ENCODE measurements around the gene CENPH. TPM values are rescaled to one million over a fixed set of nuclear protein-coding genes. Genes with fewer than 3 reads are reported as not detected.
A peak's percentile ranks its signal among the peaks of the same experiment; 100 is the strongest.
"Not testable (repeated sequence)": the region's sequence is repeated elsewhere in the genome, so short reads cannot be mapped to it uniquely, and the experiment has no call there.

Gene CENPH
- total and polyA plus RNA-seq, 8 donors, result 4.1 to 30.9 (median 19.4) TPM

DNA sequence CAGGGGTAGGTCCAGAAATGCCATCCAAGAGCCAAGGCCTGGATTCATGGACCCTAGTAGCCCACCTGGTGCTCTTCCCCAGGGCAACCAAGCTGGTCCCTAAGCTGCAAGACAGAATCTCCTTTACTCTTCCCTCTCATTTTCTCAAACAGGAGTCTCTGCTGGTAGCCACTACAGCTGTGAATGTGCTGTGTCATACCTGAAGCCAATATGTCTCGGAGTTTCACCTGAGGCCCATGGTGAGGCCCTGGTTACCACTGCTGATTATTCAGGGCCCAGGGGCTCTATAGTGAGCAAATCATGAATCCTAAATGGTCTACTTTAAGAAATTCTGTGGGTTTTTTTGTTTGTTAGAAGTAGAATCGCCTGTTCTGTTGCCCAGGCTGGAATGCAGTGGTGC lies 61.2 kb downstream of the CENPH start:
- Histone ChIP-seq H3K36me3 (peaks cover 0 to 8% of the 10 kb centered on the region in 2 donors), H3K27me3 (no peaks in the 10 kb centered on the region), H3K9me3 (peaks cover 3 to 4% of the 10 kb centered on the region in 2 donors), H3K27ac (no peak overlapping the region), H3K4me3 (no peak overlapping the region), H3K4me1 (no peaks in the 10 kb centered on the region)
- ATAC-seq, result no peak
- no peak for DNase-seq
- intact Hi-C loops (cut with DNase I), result no loop called here
- TF ChIP-seq, protein P1, sequence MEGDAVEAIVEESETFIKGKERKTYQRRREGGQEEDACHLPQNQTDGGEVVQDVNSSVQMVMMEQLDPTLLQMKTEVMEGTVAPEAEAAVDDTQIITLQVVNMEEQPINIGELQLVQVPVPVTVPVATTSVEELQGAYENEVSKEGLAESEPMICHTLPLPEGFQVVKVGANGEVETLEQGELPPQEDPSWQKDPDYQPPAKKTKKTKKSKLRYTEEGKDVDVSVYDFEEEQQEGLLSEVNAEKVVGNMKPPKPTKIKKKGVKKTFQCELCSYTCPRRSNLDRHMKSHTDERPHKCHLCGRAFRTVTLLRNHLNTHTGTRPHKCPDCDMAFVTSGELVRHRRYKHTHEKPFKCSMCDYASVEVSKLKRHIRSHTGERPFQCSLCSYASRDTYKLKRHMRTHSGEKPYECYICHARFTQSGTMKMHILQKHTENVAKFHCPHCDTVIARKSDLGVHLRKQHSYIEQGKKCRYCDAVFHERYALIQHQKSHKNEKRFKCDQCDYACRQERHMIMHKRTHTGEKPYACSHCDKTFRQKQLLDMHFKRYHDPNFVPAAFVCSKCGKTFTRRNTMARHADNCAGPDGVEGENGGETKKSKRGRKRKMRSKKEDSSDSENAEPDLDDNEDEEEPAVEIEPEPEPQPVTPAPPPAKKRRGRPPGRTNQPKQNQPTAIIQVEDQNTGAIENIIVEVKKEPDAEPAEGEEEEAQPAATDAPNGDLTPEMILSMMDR (IDR thresholded peaks at IDR 0.05), result no peak

DNA sequence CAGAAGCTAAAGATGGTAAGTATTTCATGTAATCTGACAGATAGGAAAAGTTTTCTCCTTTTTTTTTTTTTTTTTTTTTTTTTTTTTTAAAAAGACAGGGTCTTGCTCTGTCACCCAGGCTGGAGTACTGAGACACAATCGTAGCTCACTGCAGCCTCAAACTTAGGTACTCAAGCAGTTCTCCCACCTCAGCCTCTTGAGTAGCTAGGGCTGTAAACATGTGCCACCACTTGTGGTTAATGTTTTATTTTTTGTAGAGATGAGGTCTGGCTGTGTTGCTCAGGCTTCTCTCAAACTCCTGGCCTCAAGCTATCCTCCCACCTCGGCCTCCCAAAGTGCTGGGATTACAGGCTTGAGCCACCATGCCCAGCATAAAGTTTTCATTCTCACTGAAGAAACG lies 63.1 kb downstream of the CENPH start:
- no peaks in the 10 kb centered on the region for H3K27me3 ChIP-seq
- H3K27ac ChIP-seq, result no peak overlapping the region
- peaks cover 0 to 26% of the 10 kb centered on the region in 2 donors for H3K36me3 ChIP-seq
- ATAC-seq, result peak; percentile 62
- H3K4me1 ChIP-seq, result no peaks in the 10 kb centered on the region
- H3K4me3 ChIP-seq, result no peak overlapping the region
- H3K9me3 ChIP-seq, result peaks cover 3 to 4% of the 10 kb centered on the region in 2 donors
- intact Hi-C loops (cut with DNase I), result no loop called here
- TF ChIP-seq, protein P1 (IDR thresholded peaks at IDR 0.05), result no peak
- peak in 1 of 4 donors; percentile 24 for DNase-seq

DNA sequence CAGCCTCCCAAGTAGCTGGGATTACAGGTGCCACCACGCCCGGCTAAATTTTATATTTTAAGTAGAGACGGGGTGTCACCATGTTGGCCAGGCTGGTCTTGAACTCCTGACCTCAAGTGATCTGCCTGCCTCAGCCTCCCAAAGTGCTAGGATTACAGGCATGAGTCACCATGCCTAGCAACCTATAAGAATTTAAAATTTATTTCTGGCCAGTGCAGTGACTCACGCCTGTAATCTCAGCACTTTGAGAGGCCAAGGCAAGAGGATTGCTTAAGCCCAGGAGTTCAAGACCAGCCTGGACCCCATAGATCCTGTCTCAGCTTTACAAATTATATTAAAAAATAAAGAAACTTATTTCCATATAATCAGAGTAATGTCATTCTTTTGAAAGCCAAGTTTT lies 66.6 kb downstream of the CENPH start:
- H3K9me3 ChIP-seq; H3K27ac ChIP-seq; intact Hi-C loops (cut with DNase I); H3K27me3 ChIP-seq; H3K4me1 ChIP-seq; H3K4me3 ChIP-seq; ATAC-seq; DNase-seq: not testable (repeated sequence)
- H3K36me3 ChIP-seq, result peaks cover 4 to 59% of the 10 kb centered on the region in 2 donors

DNA sequence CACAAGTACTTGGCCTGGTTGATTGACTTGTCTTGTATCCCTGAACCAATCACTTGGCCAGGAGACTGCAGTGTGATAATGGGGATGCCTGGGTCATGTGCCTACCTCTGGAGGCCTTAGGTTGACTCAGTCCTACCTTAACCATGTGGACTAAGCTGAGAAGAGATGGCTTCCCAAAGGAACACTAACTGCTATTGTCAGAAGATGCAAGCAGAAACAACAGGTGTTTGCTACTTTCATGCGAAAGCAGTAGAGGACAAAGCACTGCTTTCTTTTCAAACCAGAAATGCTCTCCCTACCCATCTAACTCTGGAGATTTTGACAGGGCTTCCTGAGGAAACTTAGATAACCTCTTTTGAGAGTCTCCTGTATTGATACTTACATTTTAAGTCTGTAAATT lies 68.2 kb downstream of the CENPH start:
- H3K4me3 ChIP-seq, result no peak overlapping the region
- no peaks in the 10 kb centered on the region for H3K4me1 ChIP-seq
- DNase-seq (no peak), ATAC-seq (no peak)
- H3K36me3 ChIP-seq, result peaks cover 4 to 73% of the 10 kb centered on the region in 2 donors
- no peaks in the 10 kb centered on the region for H3K27me3 ChIP-seq
- TF ChIP-seq, protein P1 (IDR thresholded peaks at IDR 0.05), result no peak
- H3K9me3 ChIP-seq, result no peaks in the 10 kb centered on the region
- intact Hi-C loops (cut with DNase I), result no loop called here
- no peak overlapping the region for H3K27ac ChIP-seq

Other genes with a start within 250 kb of the CENPH start
- gene SLC30A5, start 95.6 kb upstream of the CENPH start, total RNA-seq, result 10 to 100 TPM; 56.0 to 75.9 TPM
- gene SLC30A5, start 95.6 kb upstream of the CENPH start, polyA plus RNA-seq (ENCODE audit: insufficient read length in 6 of 6), result 10 to 100 TPM; 68.2 to 87.2 (median 77.5) TPM
- 10 to 100 TPM in 1 of 2 donors, 1 to 10 TPM in 1; 8.9 to 30.0 TPM for gene CCNB1, start 22.4 kb upstream of the CENPH start, total RNA-seq
- 100 to 1,000 TPM in 2 of 6 donors, 10 to 100 TPM in 4; 65.8 to 146 (median 81.2) TPM for gene CCNB1, start 22.4 kb upstream of the CENPH start, polyA plus RNA-seq (ENCODE audit: insufficient read length in 6 of 6)
- gene CDK7, start 45.3 kb downstream of the CENPH start, total RNA-seq, result 10 to 100 TPM; 15.9 to 22.8 TPM
- 10 to 100 TPM; 31.6 to 38.0 (median 32.6) TPM for gene CDK7, start 45.3 kb downstream of the CENPH start, polyA plus RNA-seq (ENCODE audit: insufficient read length in 6 of 6)
- 10 to 100 TPM; 11.7 to 13.7 TPM for gene CCDC125, start 143.2 kb downstream of the CENPH start, total RNA-seq
- gene CCDC125, start 143.2 kb downstream of the CENPH start, polyA plus RNA-seq (ENCODE audit: insufficient read length in 6 of 6), result 10 to 100 TPM; 11.0 to 13.5 (median 12.0) TPM
- 10 to 100 TPM; 31.1 to 40.0 TPM for gene AK6, start 179.9 kb downstream of the CENPH start, total RNA-seq
- 10 to 100 TPM; 49.6 to 61.8 (median 51.9) TPM for gene AK6, start 179.9 kb downstream of the CENPH start, polyA plus RNA-seq (ENCODE audit: insufficient read length in 6 of 6)
- 10 to 100 TPM; 39.1 to 40.6 TPM for gene TAF9, start 179.9 kb downstream of the CENPH start, total RNA-seq
- 10 to 100 TPM; 51.2 to 56.0 (median 53.6) TPM for gene TAF9, start 179.9 kb downstream of the CENPH start, polyA plus RNA-seq (ENCODE audit: insufficient read length in 6 of 6)
- 10 to 100 TPM; 18.7 to 19.2 TPM for gene RAD17, start 180.2 kb downstream of the CENPH start, total RNA-seq
- 10 to 100 TPM; 36.3 to 41.6 (median 37.9) TPM for gene RAD17, start 180.2 kb downstream of the CENPH start, polyA plus RNA-seq (ENCODE audit: insufficient read length in 6 of 6)
- gene MARVELD2, start 225.5 kb downstream of the CENPH start, total RNA-seq, result 10 to 100 TPM; 24.6 to 38.3 TPM
- 10 to 100 TPM; 16.1 to 23.9 (median 21.7) TPM for gene MARVELD2, start 225.5 kb downstream of the CENPH start, polyA plus RNA-seq (ENCODE audit: insufficient read length in 6 of 6)

Measured in left lung (tissue), 10 donors.